ENCODE data around the gene PTTG1.

The PTTG1 gene

DNA sequence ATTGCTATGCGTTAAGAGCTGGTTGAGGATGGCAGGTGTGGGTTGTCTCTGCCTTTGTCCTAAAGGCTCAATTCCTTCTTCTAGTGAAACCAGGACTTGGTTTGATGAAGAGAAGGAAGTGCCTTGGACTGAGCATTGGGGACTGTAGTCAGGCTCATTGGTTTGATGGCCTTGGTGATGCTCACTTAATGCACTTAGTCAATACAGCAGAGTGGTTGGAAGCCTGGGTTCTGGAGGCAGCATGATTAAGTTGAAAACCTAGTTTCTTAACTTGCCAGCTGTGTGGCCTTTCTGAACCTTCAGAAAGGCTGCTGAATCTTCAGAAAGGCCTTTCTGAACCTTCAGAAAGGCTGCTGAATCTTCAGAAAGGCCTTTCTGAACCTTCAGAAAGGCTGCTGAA lies 52.4 kb downstream of the PTTG1 start:
- DNase-seq: no peak

DNA sequence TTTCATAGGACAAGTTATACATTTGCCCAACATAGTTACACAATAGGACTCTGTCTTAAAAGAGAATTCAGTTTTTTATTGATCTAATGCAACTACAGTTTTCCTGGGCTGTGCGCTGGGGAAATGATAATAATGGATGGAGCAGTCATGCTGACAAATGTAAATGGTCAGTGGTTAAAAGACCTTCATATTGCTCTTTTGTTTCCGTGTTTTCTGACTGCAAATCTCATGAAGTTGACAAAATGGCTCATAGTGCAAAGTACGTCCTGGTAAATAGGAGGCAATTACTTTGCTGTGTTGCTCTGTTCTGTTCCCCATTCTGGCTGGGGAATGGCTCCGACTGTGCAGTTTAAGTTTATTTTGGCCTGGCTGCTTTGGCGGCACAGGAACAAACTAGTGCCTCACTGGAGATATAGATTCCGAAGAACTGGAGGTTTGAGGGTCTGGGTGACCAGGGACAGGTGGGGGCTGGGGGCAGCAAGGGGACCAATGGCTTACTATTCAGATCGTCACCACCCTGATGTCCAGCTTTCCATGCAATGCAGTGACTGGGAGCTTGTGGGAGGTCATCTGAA lies 54.3 kb downstream of the PTTG1 start:
- no peak for DNase-seq

DNA sequence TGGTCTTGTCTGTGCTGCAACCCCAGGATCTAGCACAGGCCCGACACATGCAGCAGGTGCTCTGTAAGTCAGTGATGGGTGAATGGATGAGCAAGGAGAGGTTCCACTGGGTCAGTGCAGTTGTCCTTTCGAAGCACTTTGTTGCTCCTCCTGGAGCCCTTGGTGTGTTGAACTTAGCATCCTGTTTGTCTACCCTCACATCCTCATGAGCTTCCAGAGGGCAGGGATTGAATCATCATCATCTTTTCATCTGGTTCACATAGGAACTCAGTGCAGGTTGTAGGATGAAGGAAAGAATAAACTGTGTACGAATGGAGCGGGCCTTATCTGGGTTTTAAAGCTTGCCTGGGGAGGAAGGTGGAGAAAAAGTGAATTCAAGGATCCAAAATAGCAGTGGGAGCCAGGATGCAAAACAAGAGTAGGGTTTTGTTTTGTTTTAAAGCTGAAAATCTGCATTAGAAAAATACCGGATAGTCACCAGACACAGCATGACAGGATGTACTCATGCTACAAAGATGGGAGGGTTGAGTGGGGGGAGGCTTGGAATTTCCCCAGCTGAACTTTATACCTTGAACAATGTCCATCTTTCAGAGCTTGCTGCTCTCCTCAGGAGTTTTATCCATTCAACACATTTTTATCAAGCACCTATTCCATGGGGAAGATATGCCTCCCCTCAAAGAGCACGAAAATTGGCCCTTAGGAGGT lies 55.8 kb downstream of the PTTG1 start:
- DNase-seq: no peak

DNA sequence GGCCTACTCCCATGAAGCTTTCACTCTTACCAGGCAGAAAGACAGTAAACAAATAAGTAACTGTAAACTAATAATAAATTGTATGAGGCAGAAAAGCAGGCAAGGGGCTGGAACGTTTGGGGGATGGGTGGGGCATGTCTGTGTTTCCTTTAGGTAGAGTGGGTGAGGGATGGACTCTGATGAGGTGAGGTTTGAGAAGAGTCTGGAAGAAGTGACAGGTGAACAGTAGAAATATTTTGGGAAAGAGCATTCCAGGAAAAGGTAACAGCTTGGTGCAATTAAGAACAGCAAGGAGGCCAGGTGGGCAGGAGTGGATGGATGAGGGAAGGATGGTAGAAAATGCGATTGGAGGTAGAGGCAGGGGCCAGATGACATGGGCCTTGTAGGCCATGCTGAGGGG lies 56.5 kb downstream of the PTTG1 start:
- no peak for DNase-seq

Measured in NCI-H1105 treated with DMSO at 0.1 percent for 48 hours (cell line).